Smooth muscle cell (in vitro differentiated cells): ENCODE results near the gene C1QTNF9B. TPM values are rescaled to one million over a fixed set of nuclear protein-coding genes. Genes with fewer than 3 reads are reported as not detected.

Experiments
- DNase-seq: peaks from one replicate; lab custom pipeline; 2025; ENCODE audit not compliant: unreplicated experiment; lab: John Stamatoyannopoulos, UW
- H2AFZ ChIP-seq: fragments of 200-600 bp; sonication (generic); 2 replicates; pipeline ENCODE4 v1.6.0; 2016; ENCODE audit warnings: antibody characterized with exemption, low read depth, mild to moderate bottlenecking
- H3F3A ChIP-seq: fragments of 200-600 bp; sonication (generic); 2 replicates; pipeline ENCODE4 v1.6.0; 2017; ENCODE audit warnings: antibody characterized with exemption, low read depth
- H3K27ac ChIP-seq: fragments of 200-600 bp; sonication (generic); 2 replicates; pipeline ENCODE4 v1.5.1; 2016; ENCODE audit warnings: low read depth, mild to moderate bottlenecking
- H3K27me3 ChIP-seq: fragments of 200-600 bp; sonication (generic); 2 replicates; pipeline ENCODE4 v1.6.1; 2016; ENCODE audit warnings: low read depth, mild to moderate bottlenecking
- H3K36me3 ChIP-seq: fragments of 200-600 bp; sonication (generic); 2 replicates; pipeline ENCODE4 v1.5.1; 2016; ENCODE audit warnings: low read depth
- H3K4me1 ChIP-seq: fragments of 200-600 bp; sonication (generic); 2 replicates; pipeline ENCODE4 v1.5.1; 2016; ENCODE audit warnings: low read depth
- H3K4me2 ChIP-seq: fragments of 200-600 bp; sonication (generic); 2 replicates; pipeline ENCODE4 v1.6.0; 2016; ENCODE audit warnings: mild to moderate bottlenecking
- H3K4me3 ChIP-seq: fragments of 200-600 bp; sonication (generic); 2 replicates; pipeline ENCODE4 v1.5.1; 2016; ENCODE audit warnings: mild to moderate bottlenecking
- H3K79me2 ChIP-seq: fragments of 200-600 bp; sonication (generic); 2 replicates; pipeline ENCODE4 v1.6.0; 2016; ENCODE audit warnings: low read depth, mild to moderate bottlenecking
- H3K9ac ChIP-seq: fragments of 200-600 bp; sonication (generic); 2 replicates; pipeline ENCODE4 v1.6.0; 2016; ENCODE audit warnings: low read depth
- H3K9me3 ChIP-seq: fragments of 200-600 bp; sonication (generic); replicated peaks from 2 replicates; pipeline ENCODE4 v1.5.1; 2016; ENCODE audit warnings: low read depth
- H4K20me1 ChIP-seq: fragments of 200-600 bp; sonication (generic); 2 replicates; pipeline ENCODE4 v1.6.0; 2016; ENCODE audit warnings: low read depth
- WGBS: methylation state at CpG from one replicate; pipeline ENCODE4 v1.1.7; 2016; ENCODE audit warnings: low lambda C conversion rate; 5-methylcytosine and 5-hydroxymethylcytosine counted together
- polyA plus RNA-seq: library from polyadenylated mRNA; unstranded; fragments of >200 nt; fragmentation: Nextera tagmentation; extraction: Ambion mirVana; gene quantifications from 2 replicates; pipeline ENCODE4 v1.2.1, GENCODE V29; 2016
- total RNA-seq: library from RNA; depleted of rRNA; stranded (reverse); fragments of >200 nt; gene quantifications from 2 replicates; pipeline ENCODE4 v1.2.3, GENCODE V29; 2014
- TF ChIP-seq, protein P1 (sequence below): fragments of 200-600 bp; sonication (generic); IDR thresholded peaks from 2 replicates; pipeline ENCODE4 v1.5.1; 2017; ENCODE audit warnings: borderline replicate concordance, mild to moderate bottlenecking, antibody characterized with exemption; ENCODE audit not compliant: insufficient read depth, poor library complexity, severe bottlenecking

The C1QTNF9B gene
- total and polyA plus RNA-seq, 2 experiments from 2014 or later = 0.21 TPM; not detected in 1

DNA sequence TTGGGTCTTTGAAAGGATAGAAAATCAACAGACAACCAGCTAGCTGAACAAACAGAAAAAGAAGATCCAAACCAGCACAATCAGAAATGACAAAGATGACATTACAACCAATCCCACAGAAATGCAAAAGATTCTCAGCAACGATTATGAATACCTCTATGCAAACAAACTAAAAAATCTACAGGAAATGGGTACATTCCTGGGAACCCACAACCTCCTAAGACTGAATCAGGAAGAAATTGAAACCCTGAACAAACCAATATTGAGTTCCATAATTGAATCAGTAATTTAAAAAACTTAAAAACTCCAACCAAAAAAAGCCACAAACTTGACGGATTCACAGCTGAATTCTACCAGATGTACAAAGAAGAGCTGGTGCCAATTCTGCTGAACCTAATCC, 20.9 kb upstream of the C1QTNF9B start:
- no peaks in the 10 kb centered on the region for H3F3A ChIP-seq
- H3K79me2 ChIP-seq = no peaks in the 10 kb centered on the region
- WGBS = 83% methylated on average over 2 of the region's 2 CpGs
- H3K36me3 ChIP-seq = no peaks in the 10 kb centered on the region
- H2AFZ ChIP-seq = no peak overlapping the region
- no peaks in the 10 kb centered on the region for H3K4me1 ChIP-seq
- H3K9ac ChIP-seq = no peak overlapping the region
- peaks cover 4% of the 10 kb centered on the region for H3K27me3 ChIP-seq
- no peaks in the 10 kb centered on the region for H3K9me3 ChIP-seq
- TF ChIP-seq, protein P1, sequence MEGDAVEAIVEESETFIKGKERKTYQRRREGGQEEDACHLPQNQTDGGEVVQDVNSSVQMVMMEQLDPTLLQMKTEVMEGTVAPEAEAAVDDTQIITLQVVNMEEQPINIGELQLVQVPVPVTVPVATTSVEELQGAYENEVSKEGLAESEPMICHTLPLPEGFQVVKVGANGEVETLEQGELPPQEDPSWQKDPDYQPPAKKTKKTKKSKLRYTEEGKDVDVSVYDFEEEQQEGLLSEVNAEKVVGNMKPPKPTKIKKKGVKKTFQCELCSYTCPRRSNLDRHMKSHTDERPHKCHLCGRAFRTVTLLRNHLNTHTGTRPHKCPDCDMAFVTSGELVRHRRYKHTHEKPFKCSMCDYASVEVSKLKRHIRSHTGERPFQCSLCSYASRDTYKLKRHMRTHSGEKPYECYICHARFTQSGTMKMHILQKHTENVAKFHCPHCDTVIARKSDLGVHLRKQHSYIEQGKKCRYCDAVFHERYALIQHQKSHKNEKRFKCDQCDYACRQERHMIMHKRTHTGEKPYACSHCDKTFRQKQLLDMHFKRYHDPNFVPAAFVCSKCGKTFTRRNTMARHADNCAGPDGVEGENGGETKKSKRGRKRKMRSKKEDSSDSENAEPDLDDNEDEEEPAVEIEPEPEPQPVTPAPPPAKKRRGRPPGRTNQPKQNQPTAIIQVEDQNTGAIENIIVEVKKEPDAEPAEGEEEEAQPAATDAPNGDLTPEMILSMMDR = no peak
- no peak overlapping the region for H3K4me2 ChIP-seq
- H3K27ac ChIP-seq = no peak overlapping the region
- H4K20me1 ChIP-seq = no peaks in the 10 kb centered on the region
- no peak overlapping the region for H3K4me3 ChIP-seq
- no peak for DNase-seq

DNA sequence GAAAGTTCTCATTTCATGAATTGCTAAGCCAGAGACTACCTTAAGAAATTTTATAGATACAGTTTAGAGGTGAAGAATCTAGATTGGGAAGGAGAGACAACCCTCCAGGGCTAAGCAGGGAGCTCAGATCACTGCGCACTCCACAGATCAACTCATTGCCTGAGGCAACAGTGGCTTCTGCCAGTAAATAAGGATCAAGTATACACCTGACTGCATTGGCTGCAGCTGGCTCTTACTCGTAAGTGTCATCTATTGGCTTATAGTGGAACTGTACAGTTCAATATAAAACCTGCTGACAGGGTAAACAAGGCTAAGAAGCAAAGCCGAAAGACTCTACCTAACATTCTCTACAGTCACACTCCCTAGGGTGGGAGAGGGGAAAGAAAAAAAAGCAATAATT, 18.0 kb upstream of the C1QTNF9B start:
- H3K9me3 ChIP-seq = no peaks in the 10 kb centered on the region
- no peak for DNase-seq
- H3K27me3 ChIP-seq = peaks cover 9% of the 10 kb centered on the region
- H2AFZ ChIP-seq = no peak overlapping the region
- H3K27ac ChIP-seq = no peak overlapping the region
- no peaks in the 10 kb centered on the region for H3K79me2 ChIP-seq
- no peak overlapping the region for H3K4me2 ChIP-seq
- WGBS = 85% methylated on average over 3 of the region's 3 CpGs
- H3K9ac ChIP-seq = no peak overlapping the region
- H3K4me3 ChIP-seq = no peak overlapping the region
- no peaks in the 10 kb centered on the region for H3K36me3 ChIP-seq
- TF ChIP-seq, protein P1 = no peak
- H4K20me1 ChIP-seq = no peaks in the 10 kb centered on the region
- H3K4me1 ChIP-seq = peaks cover 2% of the 10 kb centered on the region
- H3F3A ChIP-seq = no peaks in the 10 kb centered on the region

DNA sequence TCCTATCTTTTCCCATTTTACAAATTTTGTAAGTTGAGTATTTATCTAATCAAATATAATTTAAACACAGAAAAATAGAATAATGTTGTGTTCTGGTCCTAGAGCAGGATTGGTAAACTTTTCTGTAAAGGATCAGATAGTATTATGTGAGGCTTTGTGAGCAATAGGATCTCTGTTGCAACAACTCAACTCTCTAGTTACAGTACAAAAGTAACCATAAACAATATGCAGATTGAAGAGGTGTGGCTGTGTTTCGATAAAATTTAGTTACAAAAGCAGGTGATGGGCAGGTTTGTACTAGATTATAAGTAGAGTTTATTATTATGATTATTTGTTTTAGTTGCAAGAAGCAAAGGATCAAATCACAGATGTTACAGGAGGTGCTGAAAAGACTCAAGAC, 15.2 kb upstream of the C1QTNF9B start:
- Histone ChIP-seq H3F3A (no peaks in the 10 kb centered on the region), H4K20me1 (no peaks in the 10 kb centered on the region), H3K4me2 (no peak overlapping the region), H3K27me3 (peaks cover 5% of the 10 kb centered on the region), H3K9ac (no peak overlapping the region), H3K4me1 (peaks cover 2% of the 10 kb centered on the region), H2AFZ (no peak overlapping the region), H3K9me3 (no peaks in the 10 kb centered on the region), H3K4me3 (no peak overlapping the region), H3K79me2 (no peaks in the 10 kb centered on the region), H3K27ac (no peak overlapping the region), H3K36me3 (no peaks in the 10 kb centered on the region)
- no peak for DNase-seq
- TF ChIP-seq, protein P1 = no peak
- 77% methylated on average over 1 of the region's 1 CpG for WGBS

DNA sequence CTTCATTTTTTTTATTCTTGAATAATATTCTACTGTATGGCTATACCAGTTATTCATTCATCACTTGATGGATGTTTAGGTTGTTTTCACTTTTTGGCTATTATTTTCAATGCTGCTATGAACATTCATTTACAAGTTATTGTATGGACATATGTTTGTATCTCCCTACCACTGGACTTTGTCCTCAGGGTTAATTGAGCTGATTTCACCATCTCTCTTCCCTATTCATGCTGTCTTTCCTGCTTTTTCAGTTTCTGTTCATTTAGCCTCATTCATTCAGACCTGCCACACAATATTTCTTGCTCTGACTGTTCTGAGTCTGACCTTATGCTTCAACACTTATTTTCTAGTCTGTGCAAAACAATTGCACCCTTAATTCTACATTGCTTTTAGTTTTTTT, 12.3 kb upstream of the C1QTNF9B start:
- Histone ChIP-seq H3K9me3 (no peaks in the 10 kb centered on the region), H3K4me3 (no peak overlapping the region), H2AFZ (no peak overlapping the region), H3K27me3 (peaks cover 9% of the 10 kb centered on the region), H3K36me3 (no peaks in the 10 kb centered on the region), H3K4me2 (no peak overlapping the region), H3K27ac (no peak overlapping the region), H4K20me1 (no peaks in the 10 kb centered on the region), H3K9ac (no peak overlapping the region), H3K4me1 (peaks cover 2% of the 10 kb centered on the region), H3K79me2 (no peaks in the 10 kb centered on the region), H3F3A (no peaks in the 10 kb centered on the region)
- TF ChIP-seq, protein P1 = no peak
- no peak for DNase-seq
